Neural cell (in vitro differentiated cells): Measurements from ENCODE around the gene MC1R. TPM values are rescaled to one million over a fixed set of nuclear protein-coding genes. Genes with fewer than 3 reads are reported as not detected.
A peak's percentile ranks its signal among the peaks of the same experiment; 100 is the strongest.

ENCODE experiments used
- H2AFZ ChIP-seq: fragments of 200-600, 300-800 bp; sonication (generic), shearing (Covaris generic); 2 replicates; pipeline ENCODE4 v1.6.0; 2014; ENCODE audit warnings: low read depth, mild to moderate bottlenecking, antibody characterized with exemption, low read length, moderate library complexity
- H3F3A ChIP-seq: fragments of 200-600 bp; shearing (Covaris generic); 2 replicates; pipeline ENCODE4 v1.6.1; 2016; ENCODE audit warnings: mild to moderate bottlenecking, moderate library complexity, mixed read lengths, antibody characterized with exemption, low read length; ENCODE audit not compliant: insufficient read depth, poor library complexity, severe bottlenecking
- H3K27ac ChIP-seq: fragments of 200-600, 300-800 bp; sonication (generic), shearing (Covaris generic); 2 replicates; pipeline ENCODE4 v1.5.1; 2014; ENCODE audit warnings: mild to moderate bottlenecking, low read length, moderate library complexity
- H3K27me3 ChIP-seq: fragments of 300-800, 200-600 bp; sonication (generic), shearing (Covaris generic); 2 replicates; pipeline ENCODE4 v1.6.0; 2014; ENCODE audit warnings: mild to moderate bottlenecking, low read depth, low read length, moderate library complexity; ENCODE audit not compliant: insufficient read depth
- H3K36me3 ChIP-seq: fragments of 300-800, 200-600 bp; sonication (generic), shearing (Covaris generic); 2 replicates; pipeline ENCODE4 v1.5.1; 2014; ENCODE audit warnings: mild to moderate bottlenecking, antibody characterized with exemption, low read length, moderate library complexity; ENCODE audit not compliant: insufficient read depth
- H3K4me2 ChIP-seq: fragments of 300-800, 200-600 bp; sonication (generic), shearing (Covaris generic); 2 replicates; pipeline ENCODE4 v1.6.0; 2014; ENCODE audit warnings: mild to moderate bottlenecking, low read length
- H3K4me3 ChIP-seq: fragments of 300-800, 200-600 bp; sonication (generic), shearing (Covaris generic); 2 replicates; pipeline ENCODE4 v1.5.1; 2014; ENCODE audit warnings: mild to moderate bottlenecking, low read length, moderate library complexity
- H3K79me2 ChIP-seq: fragments of 200-600 bp; shearing (Covaris generic); replicated peaks from 2 replicates; pipeline ENCODE4 v1.6.0; 2014; ENCODE audit warnings: mild to moderate bottlenecking, low read length, moderate library complexity; ENCODE audit not compliant: insufficient read depth
- H3K9ac ChIP-seq: fragments of 300-800, 200-600 bp; sonication (generic), shearing (Covaris generic); 2 replicates; pipeline ENCODE4 v1.6.1; 2016; ENCODE audit warnings: mild to moderate bottlenecking, low read length, mixed read lengths
- H3K9me2 ChIP-seq: fragments of 200-600 bp; shearing (Covaris generic); 2 replicates; pipeline ENCODE4 v1.6.1; 2016; ENCODE audit warnings: mild to moderate bottlenecking, low read length, mixed read lengths; ENCODE audit not compliant: insufficient read depth
- H3K9me3 ChIP-seq: fragments of 200-600, 300-800 bp; sonication (generic), shearing (Covaris generic); 2 replicates; pipeline ENCODE4 v1.6.1; 2016; ENCODE audit warnings: mild to moderate bottlenecking, mixed run types, low read length, moderate library complexity, mixed read lengths
- H4K20me1 ChIP-seq: fragments of 200-600 bp; shearing (Covaris generic); 2 replicates; pipeline ENCODE4 v1.6.1; 2016; ENCODE audit warnings: mild to moderate bottlenecking, mixed run types; ENCODE audit not compliant: insufficient read depth
- CTCF ChIP-seq: fragments of 450-650 bp; IDR thresholded peaks from 2 replicates; pipeline ENCODE4 v1.5.1; 2014; ENCODE audit warnings: antibody characterized with exemption, mild to moderate bottlenecking, moderate library complexity; ENCODE audit not compliant: poor library complexity, severe bottlenecking
- EP300 ChIP-seq: fragments of 450-650 bp; conservative IDR thresholded peaks from 2 replicates; pipeline ENCODE4 v1.6.1; 2014; ENCODE audit warnings: antibody characterized with exemption, mild to moderate bottlenecking, moderate library complexity; ENCODE audit not compliant: poor library complexity, severe bottlenecking
- EZH2 ChIP-seq: fragments of 200-600, 300-800 bp; shearing (Covaris generic), sonication (generic); IDR thresholded peaks from 2 replicates; pipeline ENCODE4 v1.6.1; 2014; ENCODE audit warnings: antibody characterized with exemption, low read length, borderline replicate concordance, mild to moderate bottlenecking; ENCODE audit not compliant: insufficient read depth, poor library complexity, severe bottlenecking
- MXI1 ChIP-seq: fragments of 450-650 bp; conservative IDR thresholded peaks from 2 replicates; pipeline ENCODE4 v1.6.1; 2014; ENCODE audit warnings: antibody characterized with exemption, mild to moderate bottlenecking; ENCODE audit not compliant: poor library complexity, severe bottlenecking
- POLR2AphosphoS5 ChIP-seq: IDR thresholded peaks from 2 replicates; pipeline ENCODE4 v1.6.1; 2012
- RAD21 ChIP-seq: fragments of 450-650 bp; conservative IDR thresholded peaks from 2 replicates; pipeline ENCODE4 v1.6.1; 2014; ENCODE audit warnings: antibody characterized with exemption, mild to moderate bottlenecking, moderate library complexity
- REST ChIP-seq: IDR thresholded peaks from 2 replicates; pipeline ENCODE4 v1.6.1; 2012; ENCODE audit warnings: borderline replicate concordance
- SMC3 ChIP-seq: fragments of 450-650 bp; conservative IDR thresholded peaks from 2 replicates; pipeline ENCODE4 v1.6.1; 2014; ENCODE audit warnings: antibody characterized with exemption, mild to moderate bottlenecking, moderate library complexity; ENCODE audit not compliant: poor library complexity
- TAF1 ChIP-seq: IDR thresholded peaks from 2 replicates; pipeline ENCODE4 v1.6.1; 2012; ENCODE audit warnings: low read depth
- polyA plus RNA-seq: library from polyadenylated mRNA; depleted of rRNA; stranded (reverse); fragments of >200 nt; gene quantifications from 2 replicates; pipeline ENCODE4 v1.2.3, GENCODE V29; 2014

The MC1R gene
- polyA plus RNA-seq, 1 donor from 2014 or later, result 21.3 TPM

- Histone ChIP-seq H2AFZ (no peak overlapping the region), H3K9ac (peak overlapping the region; percentile 66), H4K20me1 (no peaks in the 10 kb centered on the region), H3K27ac (no peak overlapping the region), H3K4me3 (peak overlapping the region; percentile 84), H3K79me2 (peaks cover 4% of the 10 kb centered on the region), H3K36me3 (no peaks in the 10 kb centered on the region), H3K9me3 (no peaks in the 10 kb centered on the region), H3F3A (no peaks in the 10 kb centered on the region), H3K9me2 (no peaks in the 10 kb centered on the region), H3K4me2 (peak overlapping the region; percentile 51), H3K27me3 (no peaks in the 10 kb centered on the region)
- TF ChIP-seq RAD21, result no peak
- TF ChIP-seq MXI1, result peak; percentile 11
- TF ChIP-seq CTCF, result no peak
Observed at GRCh38 chr16:89949121-89949742, 30.6 kb downstream of the MC1R start.

GRCh38 chr16:89949756-89950155, 31.1 kb downstream of the MC1R start:
- Histone ChIP-seq H3K9me2 (no peaks in the 10 kb centered on the region), H4K20me1 (no peaks in the 10 kb centered on the region), H3K27ac (no peak overlapping the region), H3K36me3 (no peaks in the 10 kb centered on the region), H3K9me3 (no peaks in the 10 kb centered on the region), H3K4me2 (peak overlapping the region; percentile 51), H3K9ac (peak overlapping the region; percentile 66), H2AFZ (no peak overlapping the region), H3K4me3 (peak overlapping the region; percentile 84), H3K79me2 (peaks cover 4% of the 10 kb centered on the region), H3K27me3 (no peaks in the 10 kb centered on the region), H3F3A (no peaks in the 10 kb centered on the region)
- TF ChIP-seq CTCF, result no peak
- no peak for TF ChIP-seq TAF1
- TF ChIP-seq SMC3, result no peak
- TF ChIP-seq POLR2AphosphoS5, result no peak
- no peak for TF ChIP-seq EZH2
- TF ChIP-seq MXI1, result no peak
- TF ChIP-seq REST, result no peak
- TF ChIP-seq EP300, result no peak
- no peak for TF ChIP-seq RAD21
